PC-3 (cell line): ENCODE results near the gene TRPT1. TPM values are rescaled to one million over a fixed set of nuclear protein-coding genes. Genes with fewer than 3 reads are reported as not detected.

Experiments used
- ATAC-seq: fragments of 200-7000 bp; cut with Tn5 transposase; 2 replicates; pipeline ENCODE4 v1.9.1; 2020; ENCODE audit warnings: mild to moderate bottlenecking, moderate library complexity
- BruUV-seq: library from RNA; stranded (reverse); fragments of 400-500 nt; replicated peaks from 2 replicates; lab custom pipeline; 2021; lab: Mats Ljungman, UMichigan
- CTCF ChIA-PET: fragments of 300-600 bp; sonication (Branson Sonifier 250); formaldehyde crosslinking; loops from one replicate; lab custom pipeline; 2022; ENCODE audit warnings: antibody characterized with exemption; lab: Charles Lee
- POLR2A ChIA-PET: fragments of 300-600 bp; sonication (Branson Sonifier 250); formaldehyde crosslinking; loops from one replicate; lab custom pipeline; 2022; ENCODE audit warnings: antibody characterized with exemption; ENCODE audit not compliant: unreplicated experiment; lab: Charles Lee
- DNase-seq: peaks from one replicate; pipeline ENCODE4 v3.0.0-alpha.2; 2015
- H2AFZ ChIP-seq: fragments of 300-600 bp; sonication (generic); 2 replicates; pipeline ENCODE4 v1.6.0; 2016; ENCODE audit warnings: antibody characterized with exemption, low read length
- H3F3A ChIP-seq: fragments of 300-600 bp; sonication (generic); one replicate; pipeline ENCODE4 v1.6.0; 2017; ENCODE audit warnings: antibody characterized with exemption, low read length, control low read depth, mild to moderate bottlenecking; ENCODE audit not compliant: unreplicated experiment
- H3K27ac ChIP-seq: fragments of 300-600 bp; sonication (generic); 2 replicates; pipeline ENCODE4 v1.5.1; 2016; ENCODE audit warnings: mild to moderate bottlenecking, low read length
- H3K27me3 ChIP-seq: fragments of 300-600 bp; sonication (generic); 2 replicates; pipeline ENCODE4 v1.6.1; 2016; ENCODE audit warnings: low read length, mixed read lengths
- H3K36me3 ChIP-seq: fragments of 300-600 bp; sonication (generic); 2 replicates; pipeline ENCODE4 v1.6.1; 2016; ENCODE audit warnings: low read depth, mixed run types, low read length, mixed read lengths
- H3K4me1 ChIP-seq: fragments of 300-600 bp; sonication (generic); 2 replicates; pipeline ENCODE4 v1.5.1; 2016; ENCODE audit warnings: low read length; ENCODE audit not compliant: insufficient read depth
- H3K4me2 ChIP-seq: fragments of 300-600 bp; sonication (generic); 2 replicates; pipeline ENCODE4 v1.6.0; 2016; ENCODE audit warnings: low read length
- H3K4me3 ChIP-seq: fragments of 300-600 bp; sonication (generic); 2 replicates; pipeline ENCODE4 v1.5.1; 2016; ENCODE audit warnings: mild to moderate bottlenecking, low read length, mixed read lengths
- H3K79me2 ChIP-seq: fragments of 300-600 bp; sonication (generic); 2 replicates; pipeline ENCODE4 v1.6.1; 2017; ENCODE audit warnings: low read length, mixed read lengths
- H3K9ac ChIP-seq: fragments of 300-600 bp; sonication (generic); 2 replicates; pipeline ENCODE4 v1.6.0; 2016; ENCODE audit warnings: mild to moderate bottlenecking, low read length
- H3K9me2 ChIP-seq: fragments of 300-600 bp; sonication (generic); replicated peaks from 2 replicates; pipeline ENCODE4 v1.6.1; 2016; ENCODE audit warnings: mixed run types, low read length, mixed read lengths
- H3K9me3 ChIP-seq: fragments of 300-600 bp; sonication (generic); 2 replicates; pipeline ENCODE4 v1.6.1; 2016; ENCODE audit warnings: low read length, mixed read lengths
- H4K20me1 ChIP-seq: fragments of 300-600 bp; sonication (generic); 2 replicates; pipeline ENCODE4 v1.6.1; 2016; ENCODE audit warnings: low read length, mixed read lengths
- EZH2 ChIP-seq: fragments of 300-600 bp; sonication (generic); IDR thresholded peaks from one replicate; pipeline ENCODE4 v1.6.1; 2017; ENCODE audit warnings: antibody characterized with exemption, mild to moderate bottlenecking, low read length; ENCODE audit not compliant: unreplicated experiment
- EZH2phosphoT487 ChIP-seq: fragments of 300-600 bp; sonication (generic); IDR thresholded peaks from 2 replicates; pipeline ENCODE4 v1.6.1; 2018; ENCODE audit warnings: mild to moderate bottlenecking, antibody characterized with exemption, low read length, borderline replicate concordance
- intact Hi-C: fragments of 100-400 bp; cut with micrococcal nuclease; formaldehyde crosslinking; loops from 2 replicates; pipeline ENCODE4 v1.9.0; 2023
- total RNA-seq: library from RNA; depleted of rRNA; stranded (reverse); fragments of >200 nt; gene quantifications from 2 replicates; pipeline ENCODE4 v1.2.3, GENCODE V29; 2014
- TF ChIP-seq, protein P1 (sequence below): fragments of 300-600 bp; sonication (generic); conservative IDR thresholded peaks from 2 replicates; pipeline ENCODE4 v1.5.1; 2017; ENCODE audit warnings: antibody characterized with exemption, low read depth, mild to moderate bottlenecking, low read length

TRPT1 gene
- total RNA-seq, 1 experiment from 2014 or later: 57.7 TPM

GRCh38 chr11:64223001-64223651 is 2.9 kb downstream of the TRPT1 start:
- ATAC-seq (no peak), DNase-seq (no peak)
- H2AFZ ChIP-seq: no peak overlapping the region
- no peaks in the 10 kb centered on the region for H3K9me2 ChIP-seq
- 0 out of 2 replicates have a peak, but pooled peaks cover 3% of the 10 kb centered on the region for H3K36me3 ChIP-seq
- H3K79me2 ChIP-seq: peaks cover 21% of the 10 kb centered on the region
- POLR2A ChIA-PET: interaction anchor here (0.6 kb wide), 1 partner anchor 37 kb away, joined by 13 read pairs; the partner anchor contains the start of gene STIP1
- TF ChIP-seq, protein P1, sequence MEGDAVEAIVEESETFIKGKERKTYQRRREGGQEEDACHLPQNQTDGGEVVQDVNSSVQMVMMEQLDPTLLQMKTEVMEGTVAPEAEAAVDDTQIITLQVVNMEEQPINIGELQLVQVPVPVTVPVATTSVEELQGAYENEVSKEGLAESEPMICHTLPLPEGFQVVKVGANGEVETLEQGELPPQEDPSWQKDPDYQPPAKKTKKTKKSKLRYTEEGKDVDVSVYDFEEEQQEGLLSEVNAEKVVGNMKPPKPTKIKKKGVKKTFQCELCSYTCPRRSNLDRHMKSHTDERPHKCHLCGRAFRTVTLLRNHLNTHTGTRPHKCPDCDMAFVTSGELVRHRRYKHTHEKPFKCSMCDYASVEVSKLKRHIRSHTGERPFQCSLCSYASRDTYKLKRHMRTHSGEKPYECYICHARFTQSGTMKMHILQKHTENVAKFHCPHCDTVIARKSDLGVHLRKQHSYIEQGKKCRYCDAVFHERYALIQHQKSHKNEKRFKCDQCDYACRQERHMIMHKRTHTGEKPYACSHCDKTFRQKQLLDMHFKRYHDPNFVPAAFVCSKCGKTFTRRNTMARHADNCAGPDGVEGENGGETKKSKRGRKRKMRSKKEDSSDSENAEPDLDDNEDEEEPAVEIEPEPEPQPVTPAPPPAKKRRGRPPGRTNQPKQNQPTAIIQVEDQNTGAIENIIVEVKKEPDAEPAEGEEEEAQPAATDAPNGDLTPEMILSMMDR: no peak
- no peak for TF ChIP-seq EZH2
- TF ChIP-seq EZH2phosphoT487: no peak
- no peaks in the 10 kb centered on the region for H3K9me3 ChIP-seq
- CTCF ChIA-PET: no interaction called here
- H3K27ac ChIP-seq: no peak overlapping the region
- H3K9ac ChIP-seq: no peak overlapping the region
- no peak overlapping the region for H3K4me3 ChIP-seq
- no peaks in the 10 kb centered on the region for H3F3A ChIP-seq
- no peaks in the 10 kb centered on the region for H3K27me3 ChIP-seq
- intact Hi-C loops: no loop called here
- no peaks in the 10 kb centered on the region for H4K20me1 ChIP-seq
- no TSS peak for BruUV-seq
- peaks cover 29% of the 10 kb centered on the region for H3K4me1 ChIP-seq
- no peak overlapping the region for H3K4me2 ChIP-seq

GRCh38 chr11:64222651-64223000 is 3.4 kb downstream of the TRPT1 start:
- no peaks in the 10 kb centered on the region for H3K9me3 ChIP-seq
- H3K27ac ChIP-seq: no peak overlapping the region
- H3K4me2 ChIP-seq: no peak overlapping the region
- peaks cover 28% of the 10 kb centered on the region for H3K4me1 ChIP-seq
- intact Hi-C loops: no loop called here
- H3K9me2 ChIP-seq: no peaks in the 10 kb centered on the region
- TF ChIP-seq, protein P1: no peak
- TF ChIP-seq EZH2phosphoT487: no peak
- TF ChIP-seq EZH2: no peak
- no peaks in the 10 kb centered on the region for H3F3A ChIP-seq
- POLR2A ChIA-PET: no interaction called here
- ATAC-seq: no peak
- CTCF ChIA-PET: no interaction called here
- DNase-seq: no peak
- peaks cover 20% of the 10 kb centered on the region for H3K79me2 ChIP-seq
- no peaks in the 10 kb centered on the region for H3K27me3 ChIP-seq
- H3K9ac ChIP-seq: no peak overlapping the region
- BruUV-seq: no TSS peak
- no peaks in the 10 kb centered on the region for H4K20me1 ChIP-seq
- no peak overlapping the region for H3K4me3 ChIP-seq
- 0 out of 2 replicates have a peak, but pooled peaks cover 3% of the 10 kb centered on the region for H3K36me3 ChIP-seq
- no peak overlapping the region for H2AFZ ChIP-seq

DNA sequence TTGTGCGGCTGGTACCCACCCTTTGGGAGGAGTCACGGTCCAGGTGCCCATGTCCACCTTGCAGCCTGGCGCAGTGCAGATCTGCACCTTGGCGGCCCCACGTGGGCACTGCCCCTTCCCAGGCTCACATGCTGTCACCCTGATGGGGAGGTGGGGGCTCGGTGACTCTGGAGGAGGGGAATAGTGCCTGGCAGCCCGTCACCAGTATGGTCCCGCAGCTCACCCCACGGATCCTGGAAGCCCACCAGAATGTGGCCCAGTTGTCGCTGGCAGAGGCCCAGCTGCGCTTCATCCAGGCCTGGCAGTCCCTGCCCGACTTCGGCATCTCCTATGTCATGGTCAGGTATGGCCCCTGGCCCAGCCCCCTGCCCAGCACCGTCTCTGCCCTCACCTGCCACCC is 5.2 kb downstream of the TRPT1 start:
- H3K4me1 ChIP-seq: peaks cover 16% of the 10 kb centered on the region
- intact Hi-C loops: no loop called here
- no peak for DNase-seq
- no peak for ATAC-seq
- H3K79me2 ChIP-seq: peaks cover 4% of the 10 kb centered on the region; the same call in 1 of the 2 replicates
- H3K36me3 ChIP-seq: 0 out of 2 replicates have a peak, but pooled peaks cover 3% of the 10 kb centered on the region
- no peaks in the 10 kb centered on the region for H3K27me3 ChIP-seq
- BruUV-seq: no TSS peak
- H3K9ac ChIP-seq: no peak overlapping the region
- no peaks in the 10 kb centered on the region for H4K20me1 ChIP-seq
- no peak overlapping the region for H2AFZ ChIP-seq
- no peaks in the 10 kb centered on the region for H3F3A ChIP-seq
- ChIA-PET POLR2A (no interaction called here), CTCF (no interaction called here)
- H3K9me2 ChIP-seq: no peaks in the 10 kb centered on the region
- H3K9me3 ChIP-seq: no peaks in the 10 kb centered on the region
- H3K27ac ChIP-seq: no peak overlapping the region
- H3K4me2 ChIP-seq: no peak overlapping the region
- H3K4me3 ChIP-seq: no peak overlapping the region
- TF ChIP-seq, protein P1: no peak
- TF ChIP-seq EZH2phosphoT487 (no peak), EZH2 (no peak)
